GM18526 (cell line): ENCODE measurements around the gene REEP1.

Experiments
- POLR2A ChIP-seq: IDR thresholded peaks from 3 replicates; pipeline ENCODE4 v1.6.1; 2011; ENCODE audit not compliant: insufficient read length; ENCODE audit errors: extremely low read depth

The REEP1 gene, protein sequence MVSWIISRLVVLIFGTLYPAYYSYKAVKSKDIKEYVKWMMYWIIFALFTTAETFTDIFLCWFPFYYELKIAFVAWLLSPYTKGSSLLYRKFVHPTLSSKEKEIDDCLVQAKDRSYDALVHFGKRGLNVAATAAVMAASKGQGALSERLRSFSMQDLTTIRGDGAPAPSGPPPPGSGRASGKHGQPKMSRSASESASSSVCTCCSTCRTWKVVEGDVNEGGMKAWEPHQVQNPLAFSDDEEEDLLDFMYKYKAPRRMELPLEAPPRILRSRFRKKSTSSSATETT

DNA sequence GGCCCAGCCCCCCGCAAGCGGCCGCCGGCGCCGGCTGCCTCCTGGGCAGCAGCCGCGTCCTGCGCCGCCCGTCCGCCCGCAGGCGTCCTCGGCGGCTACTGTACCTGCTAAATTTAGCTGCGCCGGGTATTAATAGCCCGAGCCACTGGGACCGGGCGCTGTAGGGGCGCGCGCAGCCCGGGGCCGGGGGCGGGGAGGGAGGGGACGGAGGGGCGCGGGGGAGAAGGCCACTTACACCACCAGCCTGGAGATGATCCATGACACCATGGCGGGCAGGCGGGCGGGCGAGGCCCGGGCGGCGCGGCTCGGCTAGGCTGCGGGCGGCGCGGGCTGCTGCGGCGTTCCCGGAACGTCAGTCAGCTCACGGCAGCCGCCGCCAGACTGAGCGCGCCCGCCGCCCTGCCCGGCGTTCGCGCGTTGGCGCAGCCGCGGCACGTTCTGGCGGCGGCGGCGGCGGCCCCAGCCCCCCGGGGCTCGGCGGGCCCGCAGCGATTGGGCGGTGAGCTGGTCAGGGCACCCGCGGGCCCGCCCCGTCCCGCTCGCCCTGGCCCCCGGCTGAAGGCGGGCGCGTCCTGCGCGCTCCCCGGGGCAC lies at the start of gene REEP1:
Gene REEP1 (minus strand): TSS at position 383 of the 592 bp plus-strand sequence. CDS start 116 bp downstream, at position 267.
- TF ChIP-seq POLR2A: no peak

DNA sequence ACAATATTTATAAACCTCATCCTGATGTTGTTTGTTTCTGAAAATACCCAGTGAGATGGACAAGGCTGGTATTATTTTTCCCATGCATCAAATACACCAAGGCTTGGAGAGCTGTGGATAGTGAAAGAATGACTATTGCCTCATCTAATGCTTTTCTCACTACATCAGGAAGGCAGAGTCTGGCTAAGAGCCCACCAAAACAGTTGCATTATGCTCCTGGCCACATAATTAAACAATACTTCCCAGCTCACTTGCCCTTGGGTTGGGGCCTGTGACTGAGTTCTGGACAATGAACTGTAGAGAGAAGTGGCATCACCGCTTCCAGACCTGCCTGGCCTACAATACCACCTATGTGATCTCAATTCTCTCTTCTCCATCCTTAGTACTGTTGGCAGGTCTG lies 46.4 kb upstream of the REEP1 start:
- no peak for TF ChIP-seq POLR2A

DNA sequence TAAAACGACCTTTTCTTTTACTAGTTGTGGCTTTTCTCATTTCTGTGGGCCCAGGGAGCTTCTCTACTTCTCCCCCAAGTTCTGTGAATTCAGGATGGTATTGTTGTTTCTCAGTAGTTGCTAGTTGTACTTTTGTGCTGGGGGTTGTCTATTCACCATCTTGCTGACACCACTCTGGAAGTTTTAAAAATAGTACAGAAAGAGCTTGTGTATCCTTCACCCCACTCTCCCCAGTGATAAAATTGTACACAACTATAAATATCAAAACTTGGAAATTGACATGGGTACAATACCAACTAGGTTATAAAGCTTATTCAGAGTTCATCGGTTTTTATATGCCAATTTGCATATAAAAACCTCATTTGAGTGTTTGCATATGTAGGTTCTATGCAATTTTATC lies 45.3 kb upstream of the REEP1 start:
- no peak for TF ChIP-seq POLR2A

DNA sequence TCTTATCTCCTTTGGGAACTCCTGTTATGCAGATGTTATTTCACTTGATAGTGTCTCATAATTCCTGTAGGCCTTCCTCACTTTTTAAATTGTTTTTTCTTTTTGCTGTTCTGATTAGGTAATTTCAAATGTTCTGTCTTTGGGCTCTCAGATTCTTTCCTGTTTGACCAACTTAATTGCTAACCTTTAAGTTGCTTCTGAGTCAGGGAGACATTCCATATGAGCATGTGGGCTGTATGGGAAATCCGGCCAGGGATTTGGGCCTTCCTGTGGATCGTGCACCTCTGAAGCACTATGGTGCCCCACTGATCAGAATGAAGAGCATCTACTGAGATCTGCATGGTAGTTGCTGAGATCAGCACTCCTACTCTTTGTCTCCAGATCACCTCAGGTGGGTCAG lies 44.7 kb upstream of the REEP1 start:
- no peak for TF ChIP-seq POLR2A

DNA sequence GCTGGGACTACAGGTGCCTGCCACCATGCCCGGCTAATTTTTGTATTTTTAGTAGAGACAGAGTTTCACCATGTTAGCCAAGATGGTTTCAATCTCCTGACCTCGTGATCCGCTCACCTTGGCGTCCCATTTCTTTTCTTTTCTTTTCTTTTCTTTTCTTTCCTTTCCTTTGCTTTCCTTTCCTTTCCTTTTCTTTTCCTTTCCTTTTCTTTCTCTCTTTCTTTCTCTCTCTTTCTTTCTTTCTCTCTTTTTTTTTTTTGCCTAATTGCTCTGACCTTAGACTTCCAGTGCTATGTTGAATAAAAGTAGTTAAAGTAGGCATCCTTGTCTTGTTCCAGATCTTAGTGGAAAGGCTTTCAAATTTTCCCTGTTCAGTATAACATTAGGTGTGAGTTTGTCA lies 41.0 kb upstream of the REEP1 start:
- TF ChIP-seq POLR2A: no peak

DNA sequence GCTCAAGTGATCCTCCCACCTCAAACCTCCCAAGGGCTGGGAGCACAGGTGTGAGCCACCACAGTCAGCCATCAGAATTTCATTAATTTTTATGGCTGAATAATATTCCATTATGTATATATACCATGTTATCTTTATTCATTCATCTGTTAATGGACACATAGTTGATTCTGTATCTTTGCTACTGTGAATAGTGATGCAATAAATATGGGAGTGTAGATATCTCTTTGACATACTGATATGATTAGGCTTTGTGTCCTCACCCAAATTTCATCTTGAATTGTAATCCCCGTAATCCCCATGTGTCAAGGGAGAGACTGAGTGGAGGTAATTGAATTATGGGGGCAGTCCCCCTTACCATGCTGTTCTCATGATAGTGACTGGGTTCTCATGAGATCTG lies 38.2 kb upstream of the REEP1 start:
- TF ChIP-seq POLR2A: no peak

DNA sequence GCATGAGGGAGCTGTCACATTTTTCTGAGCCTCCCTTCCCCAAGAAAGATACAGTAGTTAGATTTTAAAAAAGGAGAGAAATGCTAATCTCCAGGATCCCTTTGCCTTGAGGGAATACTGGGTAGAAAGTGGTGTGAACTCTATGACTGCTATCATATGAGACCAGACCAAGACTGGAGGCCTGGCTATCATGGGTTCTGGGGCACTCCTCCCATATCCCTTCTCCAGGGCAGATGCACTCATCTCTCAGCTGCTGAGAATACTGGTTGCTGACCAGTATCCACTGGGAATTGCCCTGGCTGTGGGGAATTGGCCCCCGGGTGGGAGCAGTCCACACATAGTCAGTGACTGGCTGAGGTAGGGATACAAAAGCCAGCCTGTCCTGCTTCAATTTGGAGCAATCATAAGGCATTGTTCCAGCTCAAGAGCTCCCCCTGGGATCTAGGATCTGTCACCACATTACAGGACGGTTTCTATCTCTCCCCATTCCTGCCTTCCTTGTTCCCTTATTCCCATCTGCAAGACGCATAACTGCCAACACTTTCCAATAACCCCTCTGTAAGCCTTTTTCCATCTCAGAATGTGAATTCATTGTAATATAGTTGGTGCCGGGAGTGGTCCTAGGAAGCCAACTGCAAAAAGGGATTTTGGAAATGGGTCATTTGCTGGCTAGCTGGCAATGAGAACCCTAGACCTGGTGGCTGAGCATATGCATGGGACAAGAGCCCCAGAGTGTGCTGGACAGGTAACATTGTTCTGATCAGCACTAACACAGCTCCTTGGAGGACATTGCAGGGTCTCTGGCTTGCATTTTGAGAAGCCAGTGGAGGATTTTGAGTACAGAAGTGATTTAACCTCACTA lies 35.4 kb upstream of the REEP1 start:
- TF ChIP-seq POLR2A: no peak

DNA sequence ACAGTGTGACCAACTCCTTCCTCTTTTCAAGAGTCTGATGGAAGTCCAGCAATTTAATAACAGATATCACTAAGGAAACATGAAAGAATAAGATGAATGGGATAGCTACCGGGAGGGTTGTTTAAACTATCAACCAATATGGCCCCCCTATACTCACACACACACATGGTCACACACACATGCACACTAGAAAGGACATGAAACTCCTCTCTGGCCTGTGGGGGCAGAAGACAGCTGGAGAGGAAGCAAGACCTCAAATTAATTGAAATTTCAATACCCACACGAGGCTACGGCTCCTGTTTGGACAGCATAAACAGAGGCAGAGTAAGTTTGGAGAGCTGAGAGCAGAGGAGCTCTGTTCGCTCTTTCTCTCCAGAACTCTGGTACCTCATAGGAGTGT lies 34.7 kb upstream of the REEP1 start:
- TF ChIP-seq POLR2A: no peak

DNA sequence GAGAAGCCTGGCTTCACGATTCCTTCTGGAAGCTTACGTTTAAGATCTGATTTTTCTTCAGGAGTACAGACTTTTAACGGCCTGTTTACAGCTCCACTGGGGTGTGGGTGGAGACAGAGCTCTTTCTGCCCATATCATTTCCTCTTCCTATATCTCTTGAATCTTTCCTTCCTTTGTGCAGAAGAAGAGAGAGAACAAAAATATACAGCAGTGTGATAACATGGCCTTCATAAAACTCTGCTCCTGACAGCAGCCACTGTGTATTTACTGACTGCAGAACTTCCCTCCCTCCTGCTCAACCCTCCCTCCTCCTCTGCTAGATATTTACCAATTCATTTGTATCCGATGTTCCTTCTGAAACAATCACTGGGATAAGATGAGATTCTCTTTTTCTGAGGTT lies 34.1 kb upstream of the REEP1 start:
- no peak for TF ChIP-seq POLR2A

DNA sequence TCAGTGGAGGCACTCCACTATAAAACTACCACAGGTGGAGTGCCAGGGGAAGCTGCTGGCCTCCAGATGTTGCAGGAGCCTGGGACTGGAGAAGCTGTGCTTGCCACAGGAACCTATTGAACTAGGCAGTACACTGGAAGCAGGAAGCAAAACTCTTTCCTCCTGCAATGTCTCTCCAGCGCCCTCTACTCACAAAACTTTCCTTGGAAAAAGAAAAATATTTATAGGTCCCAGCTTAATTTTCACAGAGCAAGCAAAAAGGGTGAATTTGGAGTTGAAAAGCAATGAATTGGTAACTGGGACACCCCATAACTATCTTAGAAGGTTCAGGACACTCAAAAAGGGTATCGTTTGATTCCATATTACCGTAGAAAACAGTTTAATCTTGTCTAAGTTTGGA lies 33.2 kb upstream of the REEP1 start:
- TF ChIP-seq POLR2A: no peak

DNA sequence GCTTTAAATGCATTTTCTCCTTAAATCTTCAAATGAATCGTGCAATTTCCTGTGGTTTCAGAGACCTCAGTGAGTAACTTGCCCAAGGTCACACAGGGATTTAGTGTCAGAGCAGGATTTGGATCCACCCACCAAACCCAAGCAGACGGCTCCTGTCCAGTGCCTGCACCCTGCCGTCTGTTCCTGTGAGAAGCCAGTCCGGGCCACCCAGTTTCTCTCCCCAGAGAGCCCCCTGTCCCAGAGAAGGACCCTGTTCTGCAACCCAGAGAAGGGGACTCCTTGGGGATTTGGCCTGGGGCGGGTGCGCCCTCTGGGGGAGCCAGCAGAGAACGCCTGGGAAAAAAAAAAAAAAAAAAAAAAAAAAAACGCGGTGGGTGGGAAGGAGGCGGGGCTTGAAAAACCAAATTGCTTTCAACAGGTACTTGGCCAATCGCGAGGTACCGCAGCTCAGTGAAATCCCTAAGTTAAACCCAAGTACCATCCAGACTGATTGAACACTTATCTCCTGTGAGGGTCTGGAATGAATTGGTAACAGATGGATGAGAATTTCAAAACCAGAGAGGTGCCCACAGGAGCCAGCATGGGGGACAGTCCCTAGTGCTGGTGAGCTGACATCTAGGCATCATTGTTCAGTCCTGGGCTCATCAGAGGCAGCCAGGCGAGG lies 30.9 kb upstream of the REEP1 start:
- no peak for TF ChIP-seq POLR2A

DNA sequence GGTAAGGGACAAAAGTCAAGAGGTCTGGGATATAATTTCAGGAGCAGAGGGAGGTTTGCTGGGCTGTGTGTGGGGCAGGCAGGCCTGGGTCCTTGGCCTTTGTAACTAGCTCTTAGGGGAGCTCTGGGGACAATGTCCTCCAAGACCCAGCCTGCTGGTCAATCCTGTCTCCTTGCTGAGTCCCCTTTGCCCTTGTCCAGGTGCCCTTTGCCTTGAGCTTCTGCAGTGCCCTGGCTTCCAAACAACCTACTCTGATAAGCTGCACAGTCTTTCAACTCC lies 30.0 kb upstream of the REEP1 start:
- TF ChIP-seq POLR2A: no peak

DNA sequence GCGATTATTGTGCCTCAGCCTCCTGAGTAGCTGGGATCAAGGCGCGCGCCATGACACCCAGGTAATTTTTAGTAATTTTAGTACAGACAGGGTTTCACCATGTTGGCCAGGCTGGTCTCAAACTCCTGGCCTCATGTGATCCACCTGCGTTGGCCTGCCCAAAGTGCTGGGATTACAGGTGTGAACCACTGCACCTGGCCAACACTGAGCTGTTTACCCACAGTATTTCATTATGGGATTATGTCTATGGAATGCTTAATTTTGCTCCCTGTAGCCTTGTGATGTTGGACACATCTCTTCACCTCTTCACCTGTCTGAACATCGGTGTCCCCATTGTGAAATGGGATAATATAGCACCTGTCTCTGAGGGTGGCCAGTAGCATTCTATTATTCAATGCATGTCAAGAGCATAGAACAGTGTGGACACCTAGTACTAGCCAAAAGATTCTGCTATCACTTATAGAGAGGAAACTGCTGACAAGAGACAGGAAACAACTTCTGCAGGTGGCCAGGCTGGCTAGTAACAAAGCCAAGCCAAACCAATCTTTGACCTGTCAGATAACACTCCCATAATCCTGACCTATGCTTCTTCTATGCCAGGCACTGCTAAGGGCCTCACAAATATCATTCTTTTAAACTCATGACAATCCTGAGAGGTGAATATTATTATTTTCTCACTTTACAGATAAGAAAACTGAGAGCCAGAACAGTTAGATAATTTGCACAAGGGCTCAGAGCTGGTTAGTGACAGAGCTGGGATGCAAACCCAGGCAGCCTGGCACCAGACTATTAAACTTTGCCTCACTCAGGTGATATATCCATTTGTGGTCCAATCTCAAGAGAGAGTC lies 29.4 kb upstream of the REEP1 start:
- TF ChIP-seq POLR2A: no peak

DNA sequence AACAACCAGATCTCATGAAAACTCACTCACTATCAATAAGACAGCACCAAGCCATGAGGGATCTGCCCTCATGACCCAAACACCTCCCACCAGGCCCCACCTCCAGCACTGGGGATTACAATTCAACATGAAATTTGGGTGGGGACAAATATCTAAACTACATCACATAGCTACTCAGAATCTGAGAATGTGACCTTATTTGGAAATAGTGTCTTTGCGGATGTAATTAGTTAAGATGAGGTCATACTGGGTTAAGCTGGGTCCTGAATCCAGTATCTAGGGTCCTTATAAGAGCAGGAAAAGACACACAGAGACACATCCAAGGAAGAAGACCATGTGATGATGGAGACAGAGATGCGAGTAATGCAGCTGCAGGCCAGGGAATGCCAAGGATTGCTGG lies 27.5 kb upstream of the REEP1 start:
- no peak for TF ChIP-seq POLR2A

DNA sequence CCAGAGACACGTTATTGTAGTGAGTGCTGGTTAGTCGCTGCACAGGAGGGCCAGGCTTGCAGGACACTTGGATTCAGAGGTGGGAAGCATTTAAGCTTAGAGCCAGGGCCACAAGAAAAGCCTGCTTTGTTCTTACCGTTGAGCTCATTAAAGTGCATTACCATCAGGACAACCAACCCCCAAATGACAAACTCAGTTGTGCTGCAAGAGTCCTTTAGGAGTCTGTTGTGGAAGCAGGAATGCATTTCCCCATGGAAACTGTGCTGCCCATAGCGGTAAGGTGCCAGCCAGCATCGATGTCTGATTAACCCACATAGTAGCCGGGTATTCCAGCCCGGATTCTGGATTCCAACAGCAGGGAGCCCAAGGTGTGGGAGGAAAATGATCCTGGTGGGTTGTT lies 23.4 kb upstream of the REEP1 start:
- TF ChIP-seq POLR2A: no peak
